HG03378 (cell line): Measurements from ENCODE around the gene FMC1.

Source experiments
- ATAC-seq: cut with Tn5 transposase; IDR thresholded peaks from one replicate; pipeline ENCODE4 v1.9.1; 2021; ENCODE audit warnings: mild to moderate bottlenecking, moderate library complexity; ENCODE audit not compliant: unreplicated experiment

FMC1 gene

DNA sequence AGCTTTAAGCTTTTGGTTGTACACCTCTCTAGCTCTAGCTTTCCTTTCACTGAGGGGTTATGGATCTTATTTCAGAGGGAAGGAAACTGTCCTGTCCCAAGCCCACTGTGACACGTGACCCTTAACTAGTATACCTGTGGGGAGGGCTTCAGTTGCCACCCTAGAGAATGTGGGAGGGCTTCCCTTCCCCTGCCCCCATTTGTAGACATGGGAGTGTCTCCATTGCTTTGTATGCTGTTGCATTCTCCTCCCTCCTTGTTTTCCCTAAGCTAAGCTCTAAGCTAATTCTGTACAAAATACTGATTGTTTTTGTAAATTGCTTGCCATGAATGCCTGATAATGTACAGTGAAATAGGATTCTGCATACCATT is 29.8 kb downstream of the FMC1 start:
- no peak for ATAC-seq

DNA sequence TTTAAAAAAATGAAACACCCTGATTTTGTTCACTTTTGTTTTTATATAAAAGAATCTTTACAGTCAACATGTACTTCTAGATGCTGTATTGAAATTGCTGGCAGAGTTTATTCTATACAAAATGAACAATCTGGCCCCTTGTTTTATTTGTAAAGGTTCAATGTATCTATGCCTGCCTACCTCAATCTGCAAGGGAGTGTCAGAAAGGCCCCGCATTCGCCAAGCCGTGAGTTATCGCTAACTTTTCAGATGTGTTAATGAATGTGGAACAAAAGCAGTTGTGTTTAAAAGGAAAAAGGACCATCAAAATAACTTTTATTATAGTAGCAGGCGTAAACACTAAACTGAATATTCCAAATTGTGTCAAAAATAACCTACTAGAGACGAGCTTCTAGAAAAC is 33.1 kb downstream of the FMC1 start:
- no peak for ATAC-seq

DNA sequence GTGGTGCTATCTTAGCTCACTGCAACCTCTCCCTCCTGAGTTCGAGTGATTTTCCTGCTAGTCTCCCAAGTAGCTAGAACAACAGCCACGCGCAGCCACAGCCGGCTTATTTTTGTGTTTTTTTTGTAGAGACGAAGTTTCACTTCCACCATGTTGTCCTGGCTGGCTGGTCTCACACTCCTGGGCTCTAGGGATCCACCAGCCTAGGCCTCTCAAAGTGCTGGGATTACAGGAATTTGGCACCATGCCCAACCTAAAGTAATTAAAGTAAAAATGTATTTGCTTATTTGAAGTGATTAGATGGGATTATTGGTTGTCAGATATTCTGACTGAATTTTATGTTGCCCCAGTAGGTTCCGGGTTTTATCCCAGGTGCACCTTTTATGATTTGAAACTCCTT is 41.3 kb downstream of the FMC1 start:
- no peak for ATAC-seq

DNA sequence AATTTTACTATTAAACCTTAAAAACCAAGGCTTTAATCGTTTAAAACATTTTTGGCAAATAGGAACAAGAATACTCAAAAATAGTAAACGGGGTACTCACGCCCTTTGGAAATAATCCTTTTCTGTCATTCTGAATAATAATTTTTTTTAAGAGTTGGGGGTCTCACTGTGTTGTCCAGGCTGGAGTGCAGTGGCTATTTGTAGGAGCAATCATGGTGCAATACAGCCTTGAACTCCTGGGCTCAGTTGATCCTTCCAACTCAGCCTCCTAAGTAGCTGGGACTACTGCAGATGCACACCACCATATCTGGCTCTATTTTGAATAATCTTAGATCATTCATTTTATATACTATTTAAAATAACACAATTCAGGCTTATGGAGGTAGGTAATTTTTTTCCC is 43.5 kb downstream of the FMC1 start:
- no peak for ATAC-seq

DNA sequence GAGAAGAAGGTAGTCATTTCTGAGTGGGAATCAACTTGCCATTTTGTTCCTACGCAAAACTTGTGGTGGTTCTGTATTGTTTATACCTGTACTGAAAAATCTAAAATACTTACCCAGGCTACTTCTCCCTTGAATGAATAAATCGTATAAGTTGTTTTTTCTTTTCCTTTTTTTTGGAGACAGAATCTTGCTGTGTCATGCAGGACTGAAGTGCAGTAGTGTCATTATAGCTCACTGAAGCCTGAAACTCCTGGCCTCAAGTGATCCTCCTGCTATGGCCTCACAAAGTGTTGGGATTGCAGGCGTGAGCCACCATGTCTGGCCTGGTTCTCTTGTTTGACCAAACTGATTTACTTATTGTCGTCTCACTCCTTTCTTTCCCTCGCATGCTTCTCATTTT is 46.5 kb downstream of the FMC1 start:
- no peak for ATAC-seq

DNA sequence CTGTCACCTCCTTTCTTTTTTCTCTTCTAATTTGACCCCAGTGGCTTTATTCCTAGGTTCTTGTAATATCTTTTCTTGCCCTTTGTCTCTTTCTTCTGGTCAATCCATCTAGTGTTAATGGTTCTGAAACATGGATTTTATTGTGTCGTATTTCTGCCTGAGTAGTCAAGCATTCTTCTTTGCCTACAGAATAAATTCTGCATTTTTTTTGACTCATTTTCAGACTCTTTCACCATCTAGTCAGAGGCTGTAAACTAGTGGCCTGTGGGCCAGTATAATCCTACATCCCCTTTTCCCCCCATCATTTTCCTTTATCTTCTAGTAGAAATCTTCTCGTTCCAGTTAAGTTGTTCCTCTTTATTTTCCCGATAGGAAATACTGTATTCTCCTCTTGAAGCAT is 48.0 kb downstream of the FMC1 start:
- no peak for ATAC-seq

DNA sequence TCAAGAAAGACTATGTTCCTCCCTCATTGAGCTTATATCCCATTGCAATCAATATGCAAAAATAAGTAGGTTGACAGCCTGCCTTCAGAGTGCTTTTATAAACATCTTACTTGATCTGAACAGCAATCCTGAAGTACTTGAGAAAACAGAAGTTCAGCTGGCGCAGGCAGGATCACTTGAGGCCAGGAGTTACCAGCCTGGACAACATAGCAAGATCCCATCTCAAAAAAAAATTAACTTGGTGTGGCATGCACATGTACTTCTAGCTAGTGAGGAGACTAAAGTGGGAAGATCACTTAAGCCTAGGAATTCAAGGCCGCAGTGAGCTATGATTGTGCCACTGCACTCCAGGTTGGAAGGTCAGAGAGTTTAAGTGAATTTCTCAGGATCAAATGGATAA is 48.6 kb downstream of the FMC1 start:
- no peak for ATAC-seq

DNA sequence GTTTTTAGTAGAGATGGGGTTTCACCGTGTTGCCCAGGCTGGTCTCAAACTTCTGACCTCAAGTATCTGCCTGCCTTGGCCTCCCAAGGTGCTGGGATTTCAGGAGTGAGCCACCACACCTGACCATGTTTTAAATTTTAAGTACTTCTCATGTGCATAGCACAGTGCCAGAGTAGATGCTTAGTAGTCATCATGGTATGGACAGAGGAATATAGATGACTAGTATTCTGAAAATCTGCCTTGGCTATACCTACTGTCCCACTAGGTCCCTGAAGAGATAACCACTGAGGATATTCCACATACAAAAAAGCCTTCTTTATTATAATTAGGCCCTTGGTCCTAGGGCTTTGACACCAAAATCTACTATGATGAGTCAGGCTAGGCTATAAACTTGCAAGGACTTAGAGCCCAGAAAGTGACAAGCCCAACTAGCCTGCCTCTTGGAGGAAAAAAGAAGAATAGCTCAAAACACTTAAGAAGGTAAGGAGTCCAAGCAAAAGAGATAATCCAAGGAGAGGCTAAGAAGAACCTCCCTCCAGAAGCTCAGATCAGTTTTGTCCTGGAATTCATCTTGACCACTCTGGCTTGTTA is 52.6 kb downstream of the FMC1 start:
- ATAC-seq: no peak

DNA sequence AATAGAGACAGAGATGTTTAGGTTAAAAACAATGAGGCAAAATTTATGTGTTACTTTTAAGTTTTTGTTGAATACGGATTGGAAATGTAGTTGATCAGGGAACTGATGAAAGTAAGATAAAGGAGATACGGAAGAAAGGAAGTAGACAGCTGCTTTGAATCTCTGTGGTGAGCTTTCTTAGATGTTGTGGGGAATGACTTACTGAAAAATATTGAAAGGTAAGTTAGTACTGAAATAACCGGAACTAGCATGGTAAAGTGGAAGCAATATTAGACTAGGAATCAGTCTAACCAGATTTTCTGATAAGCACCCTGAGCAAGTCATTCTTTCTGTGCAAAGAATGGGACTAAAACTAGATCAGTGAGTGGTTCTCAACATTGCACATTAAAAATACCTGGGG is 53.4 kb downstream of the FMC1 start:
- no peak for ATAC-seq
